OCI-LY7 (cell line): ENCODE measurements around the gene TBC1D8. TPM values are rescaled to one million over a fixed set of nuclear protein-coding genes. Genes with fewer than 3 reads are reported as not detected.

Source experiments
- BruUV-seq: library from RNA; stranded (reverse); fragments of 400-500 nt; replicated peaks from 2 replicates; lab custom pipeline; 2021; lab: Mats Ljungman, UMichigan
- CTCF ChIA-PET: fragments of 300-600 bp; sonication (Branson Sonifier 250); formaldehyde crosslinking; loops from one replicate; lab custom pipeline; 2022; ENCODE audit warnings: antibody characterized with exemption; ENCODE audit not compliant: unreplicated experiment; lab: Charles Lee
- POLR2A ChIA-PET: fragments of 300-600 bp; sonication (Branson Sonifier 250); formaldehyde crosslinking; loops from one replicate; lab custom pipeline; 2022; ENCODE audit warnings: antibody characterized with exemption; lab: Charles Lee
- DNase-seq: peaks from one replicate; pipeline ENCODE4 v3.0.0-alpha.2; 2015; ENCODE audit warnings: low spot score
- H2AFZ ChIP-seq: fragments of 200-600 bp; sonication (generic), shearing (Covaris generic); 2 replicates; pipeline ENCODE4 v1.6.1; 2014; ENCODE audit warnings: mild to moderate bottlenecking, antibody characterized with exemption, low read length, moderate library complexity
- H3K27ac ChIP-seq: fragments of 200-600 bp; sonication (generic); 2 replicates; pipeline ENCODE4 v1.5.1; 2014; ENCODE audit warnings: mixed run types, low read depth, mild to moderate bottlenecking, moderate library complexity, low read length, inconsistent platforms; ENCODE audit not compliant: poor library complexity, severe bottlenecking
- H3K36me3 ChIP-seq: fragments of 200-600 bp; sonication (generic); 2 replicates; pipeline ENCODE4 v1.6.1; 2014; ENCODE audit warnings: mild to moderate bottlenecking, antibody characterized with exemption, low read length, moderate library complexity, mixed read lengths; ENCODE audit not compliant: insufficient read depth
- H3K4me1 ChIP-seq: fragments of 200-600 bp; sonication (generic); 2 replicates; pipeline ENCODE4 v1.5.1; 2014; ENCODE audit warnings: mild to moderate bottlenecking, low read length; ENCODE audit not compliant: insufficient read depth, poor library complexity, severe bottlenecking
- H3K4me2 ChIP-seq: fragments of 200-600 bp; sonication (generic); 2 replicates; pipeline ENCODE4 v1.6.1; 2014; ENCODE audit warnings: mild to moderate bottlenecking, low read length
- H3K4me3 ChIP-seq: fragments of 200-600 bp; sonication (generic); 2 replicates; pipeline ENCODE4 v1.5.1; 2014; ENCODE audit warnings: mild to moderate bottlenecking, low read depth, low read length; ENCODE audit not compliant: poor library complexity, severe bottlenecking
- H3K79me2 ChIP-seq: fragments of 200-600 bp; sonication (generic); 2 replicates; pipeline ENCODE4 v1.6.1; 2016; ENCODE audit warnings: low read depth, mild to moderate bottlenecking, low read length, moderate library complexity, mixed read lengths; ENCODE audit not compliant: insufficient read depth
- H3K9me2 ChIP-seq: fragments of 200-600 bp; sonication (generic); 2 replicates; pipeline ENCODE4 v1.6.1; 2016; ENCODE audit warnings: mild to moderate bottlenecking, low read length, mixed read lengths; ENCODE audit not compliant: insufficient read depth
- H3K9me3 ChIP-seq: fragments of 200-600 bp; sonication (generic); 2 replicates; pipeline ENCODE4 v1.6.1; 2014; ENCODE audit warnings: mild to moderate bottlenecking, mixed run types, low read length, mixed read lengths
- H4K20me1 ChIP-seq: fragments of 200-600 bp; sonication (generic); 2 replicates; pipeline ENCODE4 v1.6.1; 2014; ENCODE audit warnings: mild to moderate bottlenecking, antibody characterized with exemption, low read length, moderate library complexity, mixed read lengths; ENCODE audit not compliant: insufficient read depth
- CTCF ChIP-seq: fragments of 200-600 bp; sonication (generic); conservative IDR thresholded peaks from 2 replicates; pipeline ENCODE4 v1.5.1; 2014; ENCODE audit warnings: mild to moderate bottlenecking, antibody characterized with exemption, low read length, moderate library complexity, mixed read lengths
- EZH2phosphoT487 ChIP-seq: fragments of 200-600 bp; sonication (generic); IDR thresholded peaks from 2 replicates; pipeline ENCODE4 v1.6.1; 2018; ENCODE audit warnings: low read depth, borderline replicate concordance, mild to moderate bottlenecking, mixed run types, antibody characterized with exemption, low read length, moderate library complexity, mixed read lengths
- intact Hi-C: fragments of 100-400 bp; cut with micrococcal nuclease; formaldehyde crosslinking; loops from one replicate; pipeline ENCODE4 v1.10.0; 2022; ENCODE audit not compliant: unreplicated experiment
- total RNA-seq, 2 experiments: library from RNA; depleted of rRNA in 1 of 2; stranded (reverse); fragments of >200 nt in 1 of 2; shearing (Covaris generic) in 1 of 2; gene quantifications; 2 replicates each; pipeline ENCODE4 v1.2.3, GENCODE V29; 2014 to 2022

TBC1D8 gene
- total RNA-seq, 2 experiments from 2014 or later = 0.22 to 0.49 TPM

- no peak overlapping the region for H3K4me3 ChIP-seq
- H4K20me1 ChIP-seq = no peaks in the 10 kb centered on the region
- H3K9me3 ChIP-seq = no peaks in the 10 kb centered on the region
- H3K4me1 ChIP-seq = peaks cover 11% of the 10 kb centered on the region
- no TSS peak for BruUV-seq
- H3K36me3 ChIP-seq = no peaks in the 10 kb centered on the region
- TF ChIP-seq EZH2phosphoT487 = no peak
- no peak for TF ChIP-seq CTCF
- no peak overlapping the region for H3K27ac ChIP-seq
- no peaks in the 10 kb centered on the region for H3K9me2 ChIP-seq
- H2AFZ ChIP-seq = no peak overlapping the region
- peak overlapping the region; percentile 52; the same call in 1 of the 2 replicates for H3K4me2 ChIP-seq
- POLR2A ChIA-PET = no interaction called here
- CTCF ChIA-PET = no interaction called here
- no peaks in the 10 kb centered on the region for H3K79me2 ChIP-seq
- intact Hi-C loops = no loop called here
- DNase-seq = no peak
Measured at GRCh38 chr2:100977511-100977910, 173.7 kb downstream of the TBC1D8 start.

GRCh38 chr2:100976645-100977391 lies 174.4 kb downstream of the TBC1D8 start:
- Histone ChIP-seq H3K4me3 (no peak overlapping the region), H3K9me3 (no peaks in the 10 kb centered on the region), H3K4me1 (peaks cover 11% of the 10 kb centered on the region), H3K36me3 (no peaks in the 10 kb centered on the region), H2AFZ (no peak overlapping the region), H3K27ac (no peak overlapping the region), H3K79me2 (no peaks in the 10 kb centered on the region), H4K20me1 (no peaks in the 10 kb centered on the region), H3K9me2 (no peaks in the 10 kb centered on the region), H3K4me2 (peak overlapping the region; percentile 52)
- DNase-seq = peak; percentile 52
- ChIA-PET CTCF (no interaction called here), POLR2A (interaction anchor here (0.7 kb wide), 1 partner anchor 13 kb away, joined by 5 read pairs; no protein-coding TSS in a partner anchor)
- intact Hi-C loops = no loop called here
- BruUV-seq = no TSS peak
- TF ChIP-seq EZH2phosphoT487 (no peak), CTCF (no peak)

- intact Hi-C loops = no loop called here
- ChIA-PET POLR2A (no interaction called here), CTCF (no interaction called here)
- H2AFZ ChIP-seq = no peak overlapping the region
- H3K27ac ChIP-seq = no peak overlapping the region
- no peaks in the 10 kb centered on the region for H3K9me3 ChIP-seq
- no peaks in the 10 kb centered on the region for H3K79me2 ChIP-seq
- TF ChIP-seq CTCF (no peak), EZH2phosphoT487 (no peak)
- H3K36me3 ChIP-seq = no peaks in the 10 kb centered on the region
- H3K4me1 ChIP-seq = peaks cover 11% of the 10 kb centered on the region
- no peaks in the 10 kb centered on the region for H4K20me1 ChIP-seq
- DNase-seq = no peak
- H3K4me3 ChIP-seq = no peak overlapping the region
- H3K9me2 ChIP-seq = no peaks in the 10 kb centered on the region
- BruUV-seq = no TSS peak
- H3K4me2 ChIP-seq = peak overlapping the region; percentile 52; the same call in 1 of the 2 replicates
Measured at GRCh38 chr2:100976061-100976460, 175.1 kb downstream of the TBC1D8 start.
